HG03039 (cell line): Measurements from ENCODE around the gene ARMC5.
"Not testable (repeated sequence)": the region's sequence is repeated elsewhere in the genome, so short reads cannot be mapped to it uniquely, and the experiment has no call there.

Experiments used
- ATAC-seq: cut with Tn5 transposase; IDR thresholded peaks from one replicate; pipeline ENCODE4 v1.9.1; 2021; ENCODE audit warnings: mild to moderate bottlenecking, moderate library complexity; ENCODE audit not compliant: unreplicated experiment

Gene ARMC5, protein sequence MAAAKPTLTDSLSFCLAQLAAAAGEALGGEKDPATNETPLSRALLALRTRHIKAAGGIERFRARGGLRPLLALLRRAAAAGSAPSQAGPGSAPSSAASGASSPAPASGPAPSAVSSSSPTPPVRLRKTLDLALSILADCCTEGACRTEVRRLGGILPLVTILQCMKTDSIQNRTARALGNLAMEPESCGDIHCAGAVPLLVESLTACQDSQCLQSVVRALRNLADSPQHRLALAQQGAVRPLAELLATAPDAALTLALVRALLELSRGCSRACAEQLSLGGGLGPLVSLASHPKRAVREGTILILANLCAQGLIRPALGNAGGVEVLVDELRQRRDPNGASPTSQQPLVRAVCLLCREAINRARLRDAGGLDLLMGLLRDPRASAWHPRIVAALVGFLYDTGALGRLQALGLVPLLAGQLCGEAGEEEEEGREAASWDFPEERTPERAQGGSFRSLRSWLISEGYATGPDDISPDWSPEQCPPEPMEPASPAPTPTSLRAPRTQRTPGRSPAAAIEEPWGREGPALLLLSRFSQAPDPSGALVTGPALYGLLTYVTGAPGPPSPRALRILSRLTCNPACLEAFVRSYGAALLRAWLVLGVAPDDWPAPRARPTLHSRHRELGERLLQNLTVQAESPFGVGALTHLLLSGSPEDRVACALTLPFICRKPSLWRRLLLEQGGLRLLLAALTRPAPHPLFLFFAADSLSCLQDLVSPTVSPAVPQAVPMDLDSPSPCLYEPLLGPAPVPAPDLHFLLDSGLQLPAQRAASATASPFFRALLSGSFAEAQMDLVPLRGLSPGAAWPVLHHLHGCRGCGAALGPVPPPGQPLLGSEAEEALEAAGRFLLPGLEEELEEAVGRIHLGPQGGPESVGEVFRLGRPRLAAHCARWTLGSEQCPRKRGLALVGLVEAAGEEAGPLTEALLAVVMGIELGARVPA

GRCh38 chr16:31458844-31459686 is at the start of gene ARMC5:
TSS of gene ARMC5 (plus strand) at chr16:31459501. CDS start at chr16:31459525, 24 bp downstream.
- peak; percentile 69 for ATAC-seq

DNA sequence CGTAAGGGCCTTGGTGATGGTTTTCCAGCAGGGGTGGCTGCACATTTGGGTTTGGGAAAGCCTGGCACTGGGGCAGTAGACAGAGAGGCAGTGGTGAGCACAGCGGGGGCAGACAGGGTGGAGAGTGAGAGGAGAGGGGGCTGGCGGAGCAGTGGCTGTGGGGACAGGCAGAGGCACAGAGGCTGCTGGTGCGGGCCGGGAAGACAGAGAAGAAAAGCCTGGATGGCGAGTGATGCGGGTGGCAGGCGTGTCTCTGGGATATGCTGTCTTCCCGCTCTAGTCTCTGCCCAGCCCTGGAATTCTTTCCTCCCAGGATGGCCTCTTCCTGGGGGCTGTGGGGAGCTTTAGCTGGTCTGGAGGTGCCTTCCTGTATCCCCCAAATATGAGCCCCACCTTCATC is 49.2 kb upstream of the ARMC5 start:
- ATAC-seq: no peak

GRCh38 chr16:31411024-31411844 is 48.1 kb upstream of the ARMC5 start:
- ATAC-seq: no peak

- ATAC-seq: no peak
These were observed 46.6 kb upstream of the ARMC5 start for GRCh38 chr16:31412750-31413149.

- no peak for ATAC-seq
These were observed 45.9 kb upstream of the ARMC5 start for GRCh38 chr16:31413381-31413780.

DNA sequence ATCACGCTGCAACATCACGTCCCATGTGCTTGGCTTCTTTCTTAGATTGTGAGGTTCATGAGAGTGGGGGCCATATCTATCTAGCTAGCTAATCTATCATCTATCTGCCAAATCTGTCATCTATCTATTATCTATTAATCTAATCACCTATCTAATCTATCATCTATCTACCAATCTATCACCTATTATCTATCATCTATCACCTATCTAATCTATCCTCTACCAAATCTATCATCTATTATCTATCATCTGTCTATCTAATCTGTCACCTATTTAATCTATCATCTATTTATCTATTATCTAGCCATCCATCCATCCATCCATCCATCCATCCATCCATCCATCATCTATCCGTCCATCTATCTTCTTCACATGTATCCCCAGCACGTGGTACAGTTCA is 45.4 kb upstream of the ARMC5 start:
- ATAC-seq: no peak

DNA sequence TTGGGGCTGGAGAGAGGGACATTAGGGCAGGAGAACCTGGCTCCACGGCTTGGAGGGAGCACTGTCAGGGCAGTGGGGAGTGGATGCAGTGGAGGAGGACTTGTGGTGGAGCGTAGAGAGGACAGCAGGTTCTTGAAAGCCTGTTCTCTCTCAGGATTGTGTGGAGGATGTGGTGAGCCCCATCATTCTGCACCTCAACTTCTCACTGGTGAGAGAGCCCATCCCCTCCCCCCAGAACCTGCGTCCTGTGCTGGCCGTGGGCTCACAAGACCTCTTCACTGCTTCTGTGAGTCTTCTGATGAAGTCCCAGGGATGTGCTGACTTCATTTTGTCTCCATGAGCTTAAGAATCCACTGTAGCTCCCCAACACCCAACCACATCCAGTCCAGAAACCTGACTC is 44.6 kb upstream of the ARMC5 start:
- no peak for ATAC-seq

DNA sequence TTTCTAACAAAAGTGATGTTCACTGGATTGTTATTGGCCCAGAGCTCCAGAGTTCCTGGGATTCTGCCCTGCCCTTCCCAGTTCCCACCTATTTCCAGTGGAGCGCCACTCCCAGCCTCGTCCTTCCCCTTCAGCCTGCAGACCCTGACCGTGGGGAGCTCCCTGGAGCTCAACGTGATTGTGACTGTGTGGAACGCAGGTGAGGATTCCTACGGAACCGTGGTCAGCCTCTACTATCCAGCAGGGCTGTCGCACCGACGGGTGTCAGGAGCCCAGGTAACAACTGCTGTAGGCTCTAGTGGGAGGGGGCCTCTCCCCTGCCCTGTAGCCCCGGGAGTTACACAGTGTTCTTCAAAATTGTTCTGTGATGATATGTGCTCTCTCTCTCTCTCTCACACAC is 42.9 kb upstream of the ARMC5 start:
- ATAC-seq: no peak

DNA sequence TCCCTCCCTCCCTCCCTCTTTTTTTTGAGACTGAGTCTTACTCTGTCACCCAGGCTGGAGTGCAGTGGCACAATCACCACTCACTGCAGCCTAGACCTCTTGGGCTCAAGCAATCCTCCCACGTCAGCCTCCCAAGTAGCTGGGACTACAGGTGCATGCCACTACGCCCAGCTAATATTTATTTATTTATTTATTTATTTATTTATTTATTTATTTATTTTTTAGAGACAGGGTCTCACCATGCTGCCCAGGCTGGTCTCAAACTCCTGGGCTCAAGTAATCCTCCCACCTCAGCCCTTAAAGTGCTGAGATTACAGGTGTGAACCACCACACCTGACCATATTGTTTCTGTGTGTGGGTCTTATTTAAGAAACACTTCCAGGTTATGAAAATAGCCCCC is 42.3 kb upstream of the ARMC5 start:
- not testable (repeated sequence) for ATAC-seq

DNA sequence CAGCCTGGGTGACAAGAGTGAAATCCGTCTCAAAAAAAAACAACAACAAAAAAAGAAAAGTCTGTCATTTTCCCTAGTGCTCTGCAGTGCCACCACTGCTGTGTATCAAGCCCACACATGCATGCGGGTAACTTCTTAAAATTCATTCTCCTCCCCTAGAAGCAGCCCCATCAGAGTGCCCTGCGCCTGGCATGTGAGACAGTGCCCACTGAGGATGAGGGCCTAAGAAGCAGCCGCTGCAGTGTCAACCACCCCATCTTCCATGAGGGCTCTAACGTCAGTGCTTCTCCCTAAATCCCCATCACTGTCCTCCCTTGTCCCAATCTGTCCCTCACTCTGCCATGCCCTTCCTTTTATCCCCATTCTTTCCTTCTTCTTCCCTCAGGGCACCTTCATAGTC is 41.4 kb upstream of the ARMC5 start:
- ATAC-seq: no peak

GRCh38 chr16:31420037-31420436 is 39.3 kb upstream of the ARMC5 start:
- no peak for ATAC-seq

GRCh38 chr16:31421587-31421986 is 37.7 kb upstream of the ARMC5 start:
- no peak for ATAC-seq

- no peak for ATAC-seq
These were observed 36.1 kb upstream of the ARMC5 start for GRCh38 chr16:31423241-31423640.

- no peak for ATAC-seq
These were observed 35.5 kb upstream of the ARMC5 start for GRCh38 chr16:31423801-31424200.

- ATAC-seq: no peak
These were observed 31.6 kb upstream of the ARMC5 start for GRCh38 chr16:31427441-31428278.

- no peak for ATAC-seq
These were observed 31.1 kb upstream of the ARMC5 start, which contains the start of gene COX6A2 for GRCh38 chr16:31428279-31428597. TSS of gene COX6A2 (minus strand) at chr16:31428360. CDS start at chr16:31428325, 35 bp downstream.

DNA sequence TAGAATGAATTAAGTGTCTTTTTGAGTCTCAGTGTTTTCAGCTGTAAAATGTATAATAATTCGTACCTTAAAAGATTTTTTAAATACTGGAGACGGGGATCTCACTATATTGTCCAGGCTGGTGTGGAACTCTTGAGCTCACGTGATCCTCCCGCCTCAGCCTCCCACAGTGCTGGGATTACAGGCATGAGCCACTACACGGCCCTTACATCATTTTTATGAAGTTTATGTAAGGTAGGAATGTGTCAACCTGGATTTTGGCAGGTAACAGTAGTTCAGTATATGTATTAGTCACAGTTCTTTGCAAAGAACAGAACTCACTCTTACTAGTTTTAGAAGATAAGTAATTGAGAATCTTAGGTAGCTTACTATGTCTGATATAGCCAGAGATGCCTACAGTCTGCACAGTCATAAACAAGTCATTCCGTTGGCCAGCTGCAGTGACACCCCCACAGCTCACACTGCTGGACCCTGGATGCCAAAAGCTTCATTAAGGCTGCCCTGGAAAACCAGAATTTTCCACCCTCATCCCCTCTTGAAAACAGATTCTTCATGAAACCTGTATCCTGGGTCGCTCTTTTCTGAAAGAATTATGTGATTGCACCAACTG is 30.6 kb upstream of the ARMC5 start:
- ATAC-seq: no peak

- no peak for ATAC-seq
These were observed 30.0 kb upstream of the ARMC5 start for GRCh38 chr16:31429314-31429713.

DNA sequence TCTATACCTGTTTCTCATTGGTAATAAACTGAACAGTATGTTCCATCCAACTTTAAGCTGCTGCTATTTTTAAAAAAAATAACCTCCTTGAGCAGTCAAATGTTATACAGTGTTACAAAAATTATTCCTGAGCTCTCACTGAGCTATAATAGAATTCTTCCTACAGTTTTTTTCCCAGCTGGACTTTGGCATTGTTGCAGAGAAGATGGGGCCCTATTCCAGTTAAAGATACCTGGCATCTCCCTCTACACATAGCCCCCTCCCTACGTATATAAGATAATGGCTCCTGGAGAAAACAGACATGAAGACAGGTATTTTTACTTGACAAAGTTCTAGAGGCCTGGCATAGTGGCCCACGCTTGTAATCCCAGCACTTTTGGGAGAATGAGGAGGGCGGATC is 29.5 kb upstream of the ARMC5 start:
- ATAC-seq: no peak
